Gastroesophageal sphincter (tissue), 3 donors: ENCODE measurements around the gene SAP25.

Experiments used
- CTCF ChIP-seq, 4 experiments: fragments of 200-600 bp in 2 of 4; fragments of 450-650 bp in 2 of 4; sonication (generic) in 1 of 4; IDR thresholded peaks; one replicate each; pipeline ENCODE4 v1.5.1; 2017 to 2019; ENCODE audit warnings: antibody characterized with exemption in 4 of 4, mild to moderate bottlenecking in 2 of 4, moderate library complexity in 2 of 4
- POLR2A ChIP-seq, 2 donors: fragments of 450-650 bp; IDR thresholded peaks; one replicate each; pipeline ENCODE4 v1.6.1; 2017; ENCODE audit warnings: antibody characterized with exemption in 2 of 2, mild to moderate bottlenecking in 2 of 2, moderate library complexity in 1 of 2

- TF ChIP-seq POLR2A (IDR thresholded peaks at IDR 0.05): no peak
- no peak for TF ChIP-seq CTCF (IDR thresholded peaks at IDR 0.05)
Measured at GRCh38 chr7:100591596-100591995, 17.9 kb upstream of the SAP25 start.
